PC-9 (cell line): ENCODE measurements around the gene CHIT1. TPM values are rescaled to one million over a fixed set of nuclear protein-coding genes. Genes with fewer than 3 reads are reported as not detected.
A peak's percentile ranks its signal among the peaks of the same experiment; 100 is the strongest.

Source experiments
- BruUV-seq: library from RNA; stranded (reverse); fragments of 400-500 nt; replicated peaks from 2 replicates; lab custom pipeline; 2021; lab: Mats Ljungman, UMichigan
- CTCF ChIA-PET: fragments of 300-600 bp; sonication (Branson Sonifier 250); formaldehyde crosslinking; loops from one replicate; lab custom pipeline; 2022; ENCODE audit warnings: antibody characterized with exemption; lab: Charles Lee
- POLR2A ChIA-PET: fragments of 300-600 bp; sonication (Branson Sonifier 250); formaldehyde crosslinking; loops from one replicate; lab custom pipeline; 2022; ENCODE audit warnings: antibody characterized with exemption; ENCODE audit not compliant: unreplicated experiment; lab: Charles Lee
- DNase-seq, 2 experiments: peaks; one replicate each; pipeline versions ENCODE4 v3.0.0 to v3.0.0-alpha.2; 2015 to 2022; ENCODE audit warnings: mixed read lengths in 1 of 2
- H2AFZ ChIP-seq: fragments of 200-600 bp; sonication (generic); 2 replicates; pipeline ENCODE4 v1.8.1; 2017; ENCODE audit warnings: antibody characterized with exemption
- H3F3A ChIP-seq: fragments of 200-600 bp; sonication (generic); 2 replicates; pipeline ENCODE4 v1.8.1; 2017; ENCODE audit warnings: antibody characterized with exemption, mild to moderate bottlenecking, low read depth; ENCODE audit not compliant: insufficient read depth
- H3K27ac ChIP-seq: fragments of 200-600 bp; sonication (generic); 2 replicates; pipeline ENCODE4 v1.6.1; 2016; ENCODE audit warnings: mixed run types
- H3K27me3 ChIP-seq: fragments of 200-600 bp; sonication (generic); 2 replicates; pipeline ENCODE4 v1.6.1; 2016; ENCODE audit warnings: low read depth, mixed run types; ENCODE audit not compliant: insufficient read depth
- H3K36me3 ChIP-seq: fragments of 200-600 bp; sonication (generic); 2 replicates; pipeline ENCODE4 v1.6.1; 2016; ENCODE audit warnings: low read depth, mixed run types
- H3K4me1 ChIP-seq: fragments of 200-600 bp; sonication (generic); replicated peaks from 2 replicates; pipeline ENCODE4 v1.6.1; 2016; ENCODE audit warnings: mixed run types; ENCODE audit not compliant: insufficient read depth
- H3K4me2 ChIP-seq: fragments of 200-600 bp; sonication (generic); 2 replicates; pipeline ENCODE4 v1.6.1; 2017; ENCODE audit warnings: mixed run types
- H3K4me3 ChIP-seq: fragments of 200-600 bp; sonication (generic); 2 replicates; pipeline ENCODE4 v1.6.1; 2016; ENCODE audit warnings: mixed run types
- H3K79me2 ChIP-seq: fragments of 200-600 bp; sonication (generic); 2 replicates; pipeline ENCODE4 v1.6.1; 2017; ENCODE audit warnings: low read depth, mixed run types
- H3K9me2 ChIP-seq: fragments of 200-600 bp; sonication (generic); 2 replicates; pipeline ENCODE4 v1.8.1; 2017; ENCODE audit warnings: mild to moderate bottlenecking; ENCODE audit not compliant: insufficient read depth
- H3K9me3 ChIP-seq: fragments of 200-600 bp; sonication (generic); 2 replicates; pipeline ENCODE4 v1.8.1; 2016; ENCODE audit warnings: low read depth; ENCODE audit not compliant: insufficient read depth
- H4K20me1 ChIP-seq: fragments of 200-600 bp; sonication (generic); 2 replicates; pipeline ENCODE4 v1.8.1; 2017; ENCODE audit not compliant: insufficient read depth
- CTCF ChIP-seq: fragments of 200-600 bp; sonication (generic); conservative IDR thresholded peaks from 2 replicates; pipeline ENCODE4 v1.6.1; 2017; ENCODE audit warnings: mixed run types, antibody characterized with exemption, mild to moderate bottlenecking, moderate library complexity
- EZH2 ChIP-seq: fragments of 200-600 bp; sonication (generic); IDR thresholded peaks from 2 replicates; pipeline ENCODE4 v1.8.0; 2017; ENCODE audit warnings: antibody characterized with exemption, low read depth
- intact Hi-C: fragments of 100-400 bp; cut with micrococcal nuclease; formaldehyde crosslinking; loops from one replicate; pipeline ENCODE4 v1.10.0; 2022; ENCODE audit not compliant: unreplicated experiment
- total RNA-seq: library from RNA; stranded (reverse); gene quantifications from 2 replicates; pipeline ENCODE4 v1.2.3, GENCODE V29; 2021

The CHIT1 gene
- total RNA-seq, 1 experiment from 2014 or later, result not detected

DNA sequence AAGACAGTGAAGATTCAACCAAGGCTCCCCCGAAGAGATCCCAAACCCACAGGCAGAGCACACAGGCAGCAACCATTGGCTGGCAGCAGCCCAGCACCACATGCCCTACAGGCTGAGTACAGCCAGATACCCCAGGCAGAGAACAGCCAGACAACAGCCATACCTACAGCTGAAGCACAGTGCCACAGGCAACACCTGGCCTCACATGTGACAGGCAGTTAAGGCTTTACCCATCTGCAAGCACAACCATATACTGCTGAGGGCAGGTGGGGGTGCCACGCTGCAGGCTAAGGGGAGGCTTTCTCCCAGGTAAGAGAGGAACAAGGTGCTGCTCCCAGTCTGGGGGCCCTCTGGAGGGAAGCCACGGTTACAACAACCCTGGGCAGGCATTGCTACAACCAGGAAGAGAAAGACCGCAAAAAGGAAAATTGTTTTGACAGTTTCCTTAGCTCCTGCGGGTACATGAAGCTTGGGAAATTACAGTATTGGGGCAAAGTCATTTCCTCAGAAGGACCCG, 12.3 kb downstream of the CHIT1 start:
- Histone ChIP-seq H3K9me3 (no peaks in the 10 kb centered on the region), H3K36me3 (no peaks in the 10 kb centered on the region), H3K4me3 (no peak overlapping the region), H3K79me2 (no peaks in the 10 kb centered on the region), H3F3A (no peaks in the 10 kb centered on the region), H3K4me2 (no peak overlapping the region), H3K27me3 (peaks cover 21% of the 10 kb centered on the region; the same call in 1 of the 2 replicates), H4K20me1 (no peaks in the 10 kb centered on the region), H2AFZ (no peak overlapping the region), H3K4me1 (no peaks in the 10 kb centered on the region), H3K9me2 (no peaks in the 10 kb centered on the region), H3K27ac (no peak overlapping the region)
- ChIA-PET POLR2A (no interaction called here), CTCF (interaction anchor here (1.0 to 2.0 kb wide), 3 partner anchors 99 to 177 kb away, joined by 4 to 23 read pairs (median 4); no protein-coding TSS in a partner anchor)
- no TSS peak for BruUV-seq
- TF ChIP-seq CTCF (no peak), EZH2 (no peak)
- DNase-seq, result no peak
- intact Hi-C loops, result loop anchor here (2.0 kb wide), 1 partner anchor 44 kb away; no protein-coding TSS in a partner anchor

DNA sequence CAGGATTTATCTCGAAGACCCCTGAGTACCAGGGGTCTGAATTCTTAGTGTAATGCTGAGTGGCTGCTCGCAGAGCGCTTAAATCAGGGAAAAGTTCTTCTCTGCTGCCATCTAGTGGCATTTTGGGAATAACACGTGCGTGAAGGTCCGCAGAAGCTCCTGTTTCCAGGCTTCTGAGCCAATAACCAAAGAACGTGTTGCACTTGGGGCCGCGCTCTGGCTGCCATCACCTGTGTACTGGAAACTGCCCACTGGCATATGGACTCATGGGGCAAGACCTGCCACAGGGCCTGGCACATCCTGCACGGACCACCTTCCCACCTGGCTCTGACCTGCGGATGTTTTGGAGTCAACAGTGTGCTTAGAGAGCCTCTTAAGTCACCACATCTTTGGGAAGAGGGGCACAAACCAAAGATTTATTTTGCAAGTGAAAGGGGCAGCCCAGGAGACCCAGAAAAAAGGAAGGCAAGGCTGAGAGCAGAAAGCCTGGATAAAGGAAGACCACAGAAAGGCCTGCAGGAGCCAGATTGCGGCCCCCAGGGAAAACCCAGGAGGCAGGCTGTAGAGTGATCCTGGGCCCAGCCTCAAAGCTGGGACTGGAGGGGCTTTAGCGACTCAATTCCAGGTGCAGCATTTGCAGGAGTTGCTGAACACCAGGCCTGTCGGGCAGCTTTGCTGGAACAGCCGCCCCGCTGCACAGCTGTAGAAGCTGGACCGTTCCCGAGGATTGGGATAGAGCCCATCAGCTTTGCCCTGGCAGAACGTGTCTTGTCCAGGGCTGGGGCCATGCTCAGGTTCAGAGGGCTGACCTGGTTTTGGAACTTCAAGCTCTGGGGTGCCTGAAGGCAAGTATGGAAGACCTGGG, 13.0 kb downstream of the CHIT1 start:
- peaks cover 18% of the 10 kb centered on the region; the same call in 1 of the 2 replicates for H3K27me3 ChIP-seq
- no peak overlapping the region for H3K4me2 ChIP-seq
- TF ChIP-seq EZH2 (no peak), CTCF (peak; percentile 86)
- no peaks in the 10 kb centered on the region for H3K9me2 ChIP-seq
- H3K4me1 ChIP-seq, result no peaks in the 10 kb centered on the region
- peak; percentile 55 to 56 for DNase-seq
- no peaks in the 10 kb centered on the region for H3K36me3 ChIP-seq
- BruUV-seq, result no TSS peak
- H3F3A ChIP-seq, result no peaks in the 10 kb centered on the region
- H4K20me1 ChIP-seq, result no peaks in the 10 kb centered on the region
- no peaks in the 10 kb centered on the region for H3K9me3 ChIP-seq
- no peaks in the 10 kb centered on the region for H3K79me2 ChIP-seq
- intact Hi-C loops, result loop anchor here (1.0 to 2.0 kb wide), 3 partner anchors 44 to 177 kb away; no protein-coding TSS in a partner anchor
- H3K4me3 ChIP-seq, result no peak overlapping the region
- POLR2A ChIA-PET, result interaction anchor here (0.6 to 1.0 kb wide), 2 partner anchors 174 to 177 kb away, joined by 4 read pairs; no protein-coding TSS in a partner anchor
- CTCF ChIA-PET, result interaction anchor here (0.7 to 2.0 kb wide), 6 partner anchors 88 to 1543 kb away, joined by 4 to 23 read pairs (median 5); no protein-coding TSS in a partner anchor
- H3K27ac ChIP-seq, result no peak overlapping the region
- no peak overlapping the region for H2AFZ ChIP-seq

- H4K20me1 ChIP-seq, result no peaks in the 10 kb centered on the region
- CTCF ChIA-PET, result interaction anchor here (0.9 to 2.0 kb wide), 4 partner anchors 87 to 215 kb away, joined by 4 to 23 read pairs (median 10); no protein-coding TSS in a partner anchor
- no peak overlapping the region for H3K4me3 ChIP-seq
- H3K4me1 ChIP-seq, result no peaks in the 10 kb centered on the region
- peaks cover 17% of the 10 kb centered on the region; the same call in 1 of the 2 replicates for H3K27me3 ChIP-seq
- intact Hi-C loops, result no loop called here
- H3F3A ChIP-seq, result no peaks in the 10 kb centered on the region
- DNase-seq, result no peak
- no peaks in the 10 kb centered on the region for H3K36me3 ChIP-seq
- no peak overlapping the region for H3K4me2 ChIP-seq
- BruUV-seq, result no TSS peak
- no peaks in the 10 kb centered on the region for H3K9me2 ChIP-seq
- POLR2A ChIA-PET, result interaction anchor here (0.6 to 1.0 kb wide), 2 partner anchors 173 to 176 kb away, joined by 4 read pairs; no protein-coding TSS in a partner anchor
- no peaks in the 10 kb centered on the region for H3K9me3 ChIP-seq
- H3K79me2 ChIP-seq, result no peaks in the 10 kb centered on the region
- H2AFZ ChIP-seq, result no peak overlapping the region
- no peak overlapping the region for H3K27ac ChIP-seq
- TF ChIP-seq EZH2, result no peak
- no peak for TF ChIP-seq CTCF
Measured at GRCh38 chr1:203215573-203215972, 13.9 kb downstream of the CHIT1 start.
